ENCODE data around the gene NUP160. TPM values are rescaled to one million over a fixed set of nuclear protein-coding genes. Genes with fewer than 3 reads are reported as not detected.

Gene NUP160
- polyA plus RNA-seq, 2 of the 4 experiments (the other 2 are of a cell fraction) = 34.9 to 70.4 TPM

Small RNA genes within 50 kb of the gene (small RNA-seq; reads per million reads assigned to genes)
- 0 reads per million in 6 experiments for gene AC021443.1
- 0 reads per million in 6 experiments for gene RF00019
- gene RNA5SP340 = 0 reads per million in 6 experiments

Other genes with a start within 250 kb of the NUP160 start
- 222 and 253 TPM in 2 replicates for gene MTCH2, start 205.8 kb downstream of the NUP160 start, polyA plus RNA-seq (2011; rRNA removed)
- gene MTCH2, start 205.8 kb downstream of the NUP160 start, polyA plus RNA-seq (2017; fragmentation: RNase III; extraction: RNeasy Plus Mini Kit Qiagen cat#74134 plus additional on column Dnase treatment) = 165 to 192 TPM (median 179 TPM) in 3 replicates
- 7.4 and 8.3 TPM in 2 replicates for gene AGBL2, start 133.0 kb downstream of the NUP160 start, polyA plus RNA-seq (2011; rRNA removed)
- gene AGBL2, start 133.0 kb downstream of the NUP160 start, polyA plus RNA-seq (2017; fragmentation: RNase III; extraction: RNeasy Plus Mini Kit Qiagen cat#74134 plus additional on column Dnase treatment) = 1.9 to 2.4 TPM (median 2.2 TPM) in 3 replicates
- gene FNBP4, start 81.0 kb downstream of the NUP160 start, polyA plus RNA-seq (2011; rRNA removed) = 82.0 and 99.5 TPM in 2 replicates
- 51.6 to 58.3 TPM (median 53.8 TPM) in 3 replicates for gene FNBP4, start 81.0 kb downstream of the NUP160 start, polyA plus RNA-seq (2017; fragmentation: RNase III; extraction: RNeasy Plus Mini Kit Qiagen cat#74134 plus additional on column Dnase treatment)
- gene PTPRJ, start 132.2 kb upstream of the NUP160 start, polyA plus RNA-seq (2011; rRNA removed) = 30.3 and 46.2 TPM in 2 replicates
- 47.0 to 55.6 TPM (median 50.5 TPM) in 3 replicates for gene PTPRJ, start 132.2 kb upstream of the NUP160 start, polyA plus RNA-seq (2017; fragmentation: RNase III; extraction: RNeasy Plus Mini Kit Qiagen cat#74134 plus additional on column Dnase treatment)

All from A549 (cell line).